ENCODE results near the gene CLDN2.
"Not testable (repeated sequence)": the region's sequence is repeated elsewhere in the genome, so short reads cannot be mapped to it uniquely, and the experiment has no call there.

Gene CLDN2

DNA sequence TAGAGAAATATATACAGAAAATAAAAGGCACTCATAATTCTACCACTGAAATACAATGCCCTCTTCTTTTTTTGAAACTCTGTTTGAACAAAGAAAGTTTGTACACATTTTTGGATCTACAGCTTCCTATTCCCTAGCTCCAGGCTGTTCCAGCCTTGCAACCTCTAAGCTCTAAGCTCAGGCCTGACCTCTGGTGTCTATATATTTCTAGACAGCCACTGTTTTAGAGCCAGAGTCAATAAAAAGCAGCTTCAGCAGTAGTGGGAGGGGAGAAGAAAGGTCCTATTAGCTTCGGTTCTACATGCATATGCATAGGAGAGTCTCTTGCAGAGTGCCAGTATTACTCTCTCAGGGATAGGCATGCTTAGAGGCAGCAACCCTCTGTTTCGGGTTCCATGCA, 39.7 kb downstream of the CLDN2 start:
- DNase-seq (ENCODE audit: low read depth in 2 of 2): no peak

DNA sequence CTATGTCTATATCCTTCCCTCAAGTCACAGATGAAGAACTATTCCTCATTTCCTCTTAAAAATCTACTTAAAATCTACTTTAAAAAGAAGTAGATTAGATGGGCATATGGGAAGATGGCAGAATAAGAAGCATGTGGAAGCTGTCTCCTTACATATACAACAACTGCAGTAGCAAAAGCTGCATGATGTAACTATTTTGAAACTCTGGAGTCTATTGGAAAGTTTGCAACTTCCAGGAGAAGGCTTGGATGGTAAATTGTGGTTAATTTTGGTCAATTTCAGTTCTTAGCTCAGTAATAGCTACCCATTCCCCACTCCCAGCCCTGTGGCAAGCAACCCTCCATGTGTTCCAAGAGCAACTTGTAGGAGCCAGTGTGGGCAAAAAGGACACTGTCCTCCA, 42.9 kb downstream of the CLDN2 start:
- DNase-seq (ENCODE audit: low read depth in 2 of 2): no peak

DNA sequence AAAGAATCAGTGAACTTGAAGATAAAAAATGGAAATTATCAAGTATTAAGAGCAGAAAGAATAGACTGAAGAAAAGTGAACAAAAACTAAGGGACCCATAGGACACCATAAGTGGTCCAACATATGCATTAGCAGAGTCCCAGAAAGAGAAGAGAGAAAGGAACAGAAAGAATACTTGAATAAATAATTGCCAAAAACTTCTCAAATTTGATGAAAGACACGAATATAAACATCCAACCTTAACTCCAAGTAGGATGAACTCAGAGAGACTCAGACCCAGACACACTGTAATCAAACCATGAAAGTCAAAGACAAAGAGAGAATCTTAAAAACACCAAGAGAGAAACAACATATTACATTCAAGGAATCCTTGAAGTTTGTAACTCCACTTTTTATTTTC, 44.1 kb downstream of the CLDN2 start:
- DNase-seq (ENCODE audit: low read depth in 2 of 2): no peak

DNA sequence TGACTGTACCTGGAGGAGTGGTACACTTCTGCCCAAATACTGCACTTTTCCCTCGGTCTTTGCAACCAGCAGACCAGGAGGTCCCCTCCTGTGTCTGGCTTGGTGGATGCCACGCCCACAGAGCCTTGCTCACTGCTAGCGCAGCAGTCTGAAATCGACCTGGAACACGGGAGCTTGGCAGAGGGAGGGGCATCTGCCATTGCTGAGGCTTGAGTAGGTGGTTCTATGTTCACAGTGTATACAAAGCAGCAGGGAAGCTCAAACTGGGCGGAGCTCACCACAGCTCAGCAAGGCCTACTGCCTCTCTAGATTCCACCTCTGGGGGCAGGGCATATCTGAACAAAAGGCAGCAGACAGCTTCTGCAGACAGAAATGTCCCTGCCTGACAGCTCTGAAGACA, 46.3 kb downstream of the CLDN2 start:
- DNase-seq (ENCODE audit: low read depth in 2 of 2): not testable (repeated sequence)

DNA sequence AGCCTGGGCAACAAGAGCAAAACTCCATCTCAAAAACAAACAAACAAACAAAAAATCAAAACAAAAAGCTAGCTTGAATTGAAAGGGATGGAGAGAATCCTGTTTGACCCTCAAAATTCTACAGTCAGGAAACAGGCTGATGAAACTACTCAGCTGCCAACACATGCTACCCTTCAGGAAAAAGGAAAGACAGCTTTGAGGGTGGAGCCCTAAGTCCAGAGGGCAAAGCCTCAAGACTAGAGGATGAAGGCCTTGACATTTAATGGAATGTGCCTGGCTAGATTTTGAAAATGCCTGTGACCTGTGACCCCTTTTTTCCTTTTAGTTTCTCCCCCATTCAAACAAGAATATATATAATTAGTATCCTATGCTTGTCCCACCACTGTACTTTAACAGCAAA, 52.7 kb downstream of the CLDN2 start:
- no peak for DNase-seq (ENCODE audit: low read depth in 2 of 2)

DNA sequence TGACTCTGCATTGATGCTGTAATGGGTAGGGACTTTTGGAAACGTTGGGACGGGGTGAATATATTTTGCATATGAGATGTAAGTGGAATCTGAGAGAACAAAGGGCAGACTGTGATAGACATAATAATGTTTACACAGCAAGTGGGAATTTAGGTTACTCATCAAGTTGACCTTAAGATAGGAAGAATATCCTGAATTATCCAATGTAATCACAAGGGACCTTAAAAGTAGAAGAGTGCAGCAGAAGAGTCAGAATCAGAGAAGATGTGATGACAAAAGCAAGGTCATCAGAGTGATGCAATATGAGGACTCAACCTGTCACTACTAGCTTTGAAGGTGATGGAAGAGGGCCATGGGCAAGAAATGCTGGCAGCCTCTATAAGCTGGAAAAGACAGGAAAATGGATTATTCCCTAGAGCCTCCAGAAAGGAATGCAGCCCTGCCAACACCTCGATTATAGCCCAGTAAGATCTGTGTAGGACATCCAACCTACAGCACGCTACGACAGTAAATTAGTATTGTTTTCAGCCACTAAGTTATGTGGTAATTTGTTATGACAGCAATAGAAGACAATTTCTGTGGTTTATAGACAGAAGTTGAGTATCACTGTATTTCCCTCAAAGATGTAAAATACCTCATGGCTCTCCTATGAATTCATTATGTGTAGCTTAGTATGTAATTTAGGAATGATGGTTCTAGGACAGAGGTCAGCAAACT, 53.4 kb downstream of the CLDN2 start:
- DNase-seq (ENCODE audit: low read depth in 2 of 2): no peak

DNA sequence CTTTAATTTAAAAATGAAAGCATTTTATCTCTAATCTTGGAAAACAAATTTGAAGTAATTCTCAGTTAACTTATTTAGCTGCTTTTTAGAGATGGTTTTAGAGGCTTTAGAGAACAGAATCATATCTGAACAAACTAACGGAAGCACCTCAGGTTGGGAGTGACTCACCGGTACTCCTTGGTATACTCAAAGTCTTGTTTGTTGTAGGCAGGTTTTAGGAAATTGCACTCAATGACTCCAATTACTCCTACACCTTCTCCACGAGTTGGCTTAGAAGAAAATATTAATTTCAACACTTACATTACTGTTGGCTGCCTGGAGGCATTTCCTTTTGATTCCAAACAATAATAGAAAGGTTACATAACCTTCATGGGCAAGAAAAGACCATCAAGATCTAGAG, 56.2 kb downstream of the CLDN2 start:
- no peak for DNase-seq (ENCODE audit: low read depth in 2 of 2)

Data from stimulated activated CD8-positive, alpha-beta memory T cell treated with anti-CD3 and anti-CD28 coated beads, Interleukin-7, amount 100 ng/mL, for 1 hour (primary cell).